NCI-H2081 (cell line): ENCODE measurements around the gene MB.
"Not testable (repeated sequence)": the region's sequence is repeated elsewhere in the genome, so short reads cannot be mapped to it uniquely, and the experiment has no call there.

Experiments
- DNase-seq, 2 experiments: peaks; one replicate each; lab custom pipeline; 2025; lab: John Stamatoyannopoulos, UW

MB gene

GRCh38 chr22:35637254-35637653 lies 20.1 kb upstream of the MB start:
- no peak for DNase-seq

GRCh38 chr22:35634943-35635540 lies 17.9 kb upstream of the MB start:
- DNase-seq, result no peak

DNA sequence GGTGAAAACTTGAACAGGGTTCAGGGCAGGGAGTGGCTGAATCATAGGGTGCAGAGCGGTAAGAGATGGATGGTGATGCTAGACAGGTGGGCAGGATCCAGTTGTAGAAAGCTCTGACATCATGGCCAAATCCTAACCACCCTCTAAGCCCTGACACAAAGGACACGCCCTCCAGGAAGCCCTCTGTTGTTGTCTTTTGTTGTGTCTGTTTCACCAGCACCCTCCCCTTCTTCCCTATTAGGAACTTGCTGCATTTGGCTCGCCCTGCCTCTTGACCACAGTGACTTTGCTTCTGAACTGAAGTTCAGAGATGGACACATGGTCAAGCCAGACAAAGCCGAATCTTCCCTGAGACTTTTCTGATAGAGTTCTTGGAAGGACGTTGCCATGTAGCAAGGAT lies 16.9 kb upstream of the MB start:
- DNase-seq, result no peak

- DNase-seq, result no peak
Measured at GRCh38 chr22:35633520-35633919, 16.4 kb upstream of the MB start.

GRCh38 chr22:35632935-35633334 lies 15.8 kb upstream of the MB start:
- no peak for DNase-seq

DNA sequence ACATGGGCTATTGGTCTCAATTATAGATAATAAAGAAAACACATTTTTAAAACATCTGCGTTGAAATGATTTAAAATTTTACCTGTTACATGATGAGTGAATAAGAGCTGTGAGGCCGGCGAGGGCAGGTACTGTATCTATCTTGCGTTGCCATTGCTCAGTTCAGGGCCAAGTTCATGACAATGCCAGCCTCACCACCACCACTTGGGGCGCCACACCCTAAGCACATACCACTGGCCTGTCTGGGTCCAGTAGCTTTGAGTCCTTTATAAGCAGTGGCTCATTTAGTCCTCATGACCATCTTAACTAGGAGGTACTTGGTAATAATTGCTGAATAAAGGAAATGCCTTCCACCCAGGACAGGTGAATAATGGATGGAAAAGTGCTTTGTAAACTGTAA lies 14.5 kb upstream of the MB start:
- no peak for DNase-seq

DNA sequence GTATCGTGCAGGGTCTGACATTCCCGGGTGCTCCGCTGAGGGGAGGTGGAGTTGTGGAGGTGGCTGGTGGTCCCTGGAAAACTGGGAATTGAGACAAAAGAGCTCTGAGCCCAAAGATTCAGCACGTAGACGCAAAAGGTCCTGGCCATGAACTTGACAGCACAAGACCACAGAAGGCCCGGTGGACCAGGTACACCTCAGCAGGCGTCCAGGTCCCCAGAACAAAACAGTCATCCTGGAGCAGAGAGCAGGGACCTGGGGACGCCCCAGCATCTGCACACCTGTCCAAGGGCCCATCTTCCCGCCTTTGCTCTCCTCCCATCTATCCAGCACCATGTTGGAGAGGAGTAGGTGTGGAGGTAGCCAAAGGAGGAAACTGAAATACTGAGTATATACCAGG lies 13.8 kb upstream of the MB start:
- DNase-seq, result no peak

DNA sequence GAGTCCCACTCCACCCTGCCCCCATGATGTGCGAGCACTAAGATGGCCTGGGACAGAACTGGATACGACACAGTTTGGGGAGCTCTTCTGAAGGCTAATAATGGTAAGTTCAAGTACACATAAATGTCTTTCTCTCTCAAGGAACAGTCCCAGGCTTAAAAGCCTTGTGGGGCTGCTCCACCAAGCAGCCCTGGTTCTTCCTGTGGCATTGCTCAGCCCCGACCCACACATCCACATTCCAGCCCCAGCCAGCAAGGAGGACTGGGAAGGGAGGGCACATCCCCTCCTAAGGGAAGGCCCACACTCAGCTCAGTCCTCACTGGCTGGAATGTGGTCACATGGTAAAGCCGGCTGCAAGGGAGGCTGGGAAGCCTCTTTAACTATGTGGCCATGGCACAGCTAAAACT lies 13.3 kb upstream of the MB start:
- DNase-seq, result no peak

GRCh38 chr22:35629406-35630216 lies 12.5 kb upstream of the MB start:
- no peak for DNase-seq

GRCh38 chr22:35628732-35629131 lies 11.6 kb upstream of the MB start:
- DNase-seq, result no peak

GRCh38 chr22:35627267-35628041 lies 10.3 kb upstream of the MB start:
- DNase-seq, result peak; percentile 61 to 65

DNA sequence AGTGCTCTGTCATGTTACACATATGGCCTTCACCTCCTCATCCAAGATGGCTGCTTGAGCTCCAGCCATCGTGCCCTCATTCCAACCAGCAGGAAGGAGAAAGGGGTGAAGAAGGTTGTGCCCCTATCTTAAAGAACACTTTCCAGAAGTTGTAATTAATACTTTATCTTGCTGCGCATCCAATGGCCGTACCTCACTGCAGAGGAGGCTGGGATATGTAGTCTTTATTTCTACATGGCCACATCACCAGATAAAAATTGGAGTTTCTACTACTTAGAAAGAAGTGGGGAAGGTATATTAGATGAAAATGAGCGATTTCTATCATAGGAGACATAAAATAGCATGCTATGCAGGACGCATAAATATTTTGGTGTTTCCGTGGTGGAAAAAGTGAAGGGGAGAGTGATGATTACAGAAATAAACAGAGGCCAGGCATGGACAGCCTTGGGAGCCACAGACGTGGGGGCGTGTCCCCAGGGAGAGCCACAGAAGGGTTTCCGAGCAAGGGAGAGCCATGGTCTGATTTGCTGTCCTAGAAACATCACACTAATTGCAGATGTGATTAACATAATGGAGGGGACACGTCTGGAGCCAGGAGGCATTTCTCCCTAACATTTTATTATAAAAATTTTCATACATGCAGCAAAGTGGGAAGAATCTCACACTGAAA lies 8.8 kb upstream of the MB start:
- DNase-seq, result no peak

DNA sequence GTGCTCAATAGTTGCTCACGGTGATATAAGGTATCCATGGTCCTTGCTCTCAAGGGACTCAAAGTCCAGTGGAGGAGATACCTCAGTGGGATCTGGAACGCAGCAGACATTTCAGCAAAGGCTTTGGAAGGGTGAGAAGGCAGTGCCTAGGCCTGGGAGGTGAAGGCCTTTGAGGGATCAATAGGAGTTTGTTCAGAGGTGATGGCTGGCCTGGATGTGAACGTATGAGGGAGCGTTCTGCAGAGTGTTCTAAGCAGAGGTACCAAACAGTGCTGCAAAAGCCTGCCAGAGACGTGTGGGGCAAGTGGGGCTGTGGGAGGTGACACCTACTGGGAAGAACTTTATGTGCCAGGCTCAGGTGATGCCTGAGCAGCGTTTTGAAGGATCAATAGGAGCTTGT lies 7.4 kb upstream of the MB start:
- DNase-seq, result no peak

DNA sequence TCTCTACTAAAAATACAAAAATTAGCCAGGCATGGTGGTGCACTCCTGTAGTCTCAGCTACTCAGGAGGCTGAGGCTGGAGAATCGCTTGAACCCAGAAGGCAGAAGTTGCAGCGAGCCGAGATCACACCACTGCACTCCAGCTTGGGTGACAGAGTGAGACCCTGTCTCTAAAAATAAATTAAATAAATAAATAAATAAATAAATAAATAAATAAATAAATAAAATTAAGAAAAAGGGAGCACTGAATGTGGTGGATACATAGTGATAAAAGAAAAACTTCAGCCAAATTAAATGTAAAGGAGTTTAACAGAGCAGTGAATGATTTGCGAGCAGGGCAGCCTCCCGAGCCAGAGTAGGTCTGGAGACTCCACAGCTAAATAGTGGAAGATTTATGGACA lies 6.8 kb upstream of the MB start:
- DNase-seq, result not testable (repeated sequence)

- peak; percentile 18 to 47 for DNase-seq
Measured at GRCh38 chr22:35622191-35622913, 5.2 kb upstream of the MB start.

GRCh38 chr22:35621451-35621850 lies 4.3 kb upstream of the MB start:
- DNase-seq, result no peak

GRCh38 chr22:35620624-35621251 lies 3.6 kb upstream of the MB start:
- DNase-seq, result peak; percentile 25 to 56

DNA sequence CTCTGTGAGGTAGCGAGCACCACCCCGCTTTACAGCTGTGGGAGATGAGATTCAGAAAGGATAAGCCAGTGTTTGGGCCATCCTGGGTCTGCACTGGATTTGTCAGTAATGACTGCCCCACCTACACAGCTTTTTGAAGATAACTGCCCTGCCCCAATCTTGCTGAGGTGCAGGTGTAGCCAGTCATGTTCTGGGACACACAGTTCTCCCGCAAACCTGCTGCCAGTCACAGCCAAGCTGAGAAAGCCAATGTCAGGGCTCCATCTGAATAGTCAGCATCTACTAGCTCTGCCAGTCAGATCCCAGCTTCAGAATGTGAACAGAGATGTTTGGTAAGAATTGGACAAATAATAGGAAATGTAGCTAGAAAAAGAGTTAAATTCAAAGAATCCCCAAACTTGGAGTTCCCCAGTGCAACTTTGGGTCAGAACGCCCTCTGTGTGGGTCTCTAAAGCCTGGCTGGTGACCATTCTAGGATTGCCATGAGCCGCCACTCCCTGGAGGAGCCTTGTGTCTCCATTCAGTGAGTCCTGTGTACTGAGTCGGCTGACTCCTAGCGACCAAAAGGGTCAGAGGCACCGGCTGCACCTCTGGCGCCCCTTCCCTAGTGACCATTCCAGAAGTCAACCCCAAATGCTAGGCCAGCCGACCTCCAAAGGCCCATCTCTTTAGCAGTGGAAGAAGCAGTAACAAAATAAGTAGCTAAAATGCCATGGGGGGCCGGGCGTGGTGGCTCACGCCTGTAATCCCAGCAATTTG lies 2.4 kb upstream of the MB start:
- DNase-seq, result no peak

DNA sequence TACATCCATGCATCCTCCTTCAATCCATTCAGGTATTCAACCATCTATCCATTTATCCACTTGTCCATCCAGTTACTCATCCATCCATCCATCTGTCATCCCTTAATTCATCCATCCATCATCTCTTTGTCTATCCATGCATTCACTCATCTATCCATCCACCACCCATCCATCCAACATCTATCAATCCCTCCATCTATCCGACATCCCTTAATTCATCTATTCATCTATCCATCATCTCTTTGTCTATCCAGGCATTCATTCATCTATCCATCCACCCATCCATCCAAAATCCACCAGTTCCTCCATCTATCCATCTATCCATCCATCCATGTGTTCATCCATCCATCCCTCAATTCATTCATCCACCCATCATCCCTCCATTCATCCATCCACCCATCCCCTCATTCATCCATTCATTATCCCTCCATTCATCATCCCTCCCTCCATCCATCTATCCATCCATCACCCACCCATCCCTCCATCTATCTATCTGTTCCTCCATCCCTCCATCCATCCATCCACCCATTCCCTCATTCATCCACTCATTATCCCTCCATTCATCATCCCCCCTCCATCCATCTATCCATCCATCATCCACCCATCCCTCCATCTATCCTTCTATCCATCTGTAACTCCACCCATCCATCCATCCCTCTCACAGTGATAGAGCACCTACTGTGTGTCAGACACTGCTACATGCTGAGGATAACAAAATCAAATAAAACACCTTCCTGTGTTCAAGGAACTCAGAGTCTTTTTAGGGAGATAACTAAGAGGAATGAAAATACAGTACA lies 1.5 kb upstream of the MB start:
- no peak for DNase-seq

DNA sequence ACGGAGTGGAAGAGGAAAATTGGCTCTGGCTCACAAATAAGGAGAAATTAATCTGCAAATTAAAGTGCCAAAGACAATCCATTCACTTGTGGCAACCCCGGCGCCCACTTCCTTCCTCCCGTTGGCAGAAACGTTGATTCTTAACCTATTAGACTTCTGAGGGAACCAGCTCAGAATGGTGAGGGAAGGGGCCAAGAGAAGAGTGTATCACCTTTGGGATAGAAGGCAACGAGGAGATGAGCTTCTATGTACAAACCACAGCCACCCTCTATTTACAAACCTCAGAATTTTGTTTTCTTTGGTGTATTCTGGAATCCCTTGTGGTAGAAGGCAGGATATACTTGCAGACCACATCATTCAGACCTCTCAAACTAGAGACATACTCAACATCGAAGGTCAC lies 1.1 kb downstream of the MB start:
- no peak for DNase-seq
